ENCODE measurements around the gene CCDC3.

GRCh38 chr10:12962556-12962955 lies 39.0 kb downstream of the CCDC3 start:
- TF ChIP-seq, protein P1, sequence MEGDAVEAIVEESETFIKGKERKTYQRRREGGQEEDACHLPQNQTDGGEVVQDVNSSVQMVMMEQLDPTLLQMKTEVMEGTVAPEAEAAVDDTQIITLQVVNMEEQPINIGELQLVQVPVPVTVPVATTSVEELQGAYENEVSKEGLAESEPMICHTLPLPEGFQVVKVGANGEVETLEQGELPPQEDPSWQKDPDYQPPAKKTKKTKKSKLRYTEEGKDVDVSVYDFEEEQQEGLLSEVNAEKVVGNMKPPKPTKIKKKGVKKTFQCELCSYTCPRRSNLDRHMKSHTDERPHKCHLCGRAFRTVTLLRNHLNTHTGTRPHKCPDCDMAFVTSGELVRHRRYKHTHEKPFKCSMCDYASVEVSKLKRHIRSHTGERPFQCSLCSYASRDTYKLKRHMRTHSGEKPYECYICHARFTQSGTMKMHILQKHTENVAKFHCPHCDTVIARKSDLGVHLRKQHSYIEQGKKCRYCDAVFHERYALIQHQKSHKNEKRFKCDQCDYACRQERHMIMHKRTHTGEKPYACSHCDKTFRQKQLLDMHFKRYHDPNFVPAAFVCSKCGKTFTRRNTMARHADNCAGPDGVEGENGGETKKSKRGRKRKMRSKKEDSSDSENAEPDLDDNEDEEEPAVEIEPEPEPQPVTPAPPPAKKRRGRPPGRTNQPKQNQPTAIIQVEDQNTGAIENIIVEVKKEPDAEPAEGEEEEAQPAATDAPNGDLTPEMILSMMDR (IDR thresholded peaks at IDR 0.05; ENCODE audit: low read length) = no peak
- no peak for TF ChIP-seq EZH2phosphoT487 (IDR thresholded peaks at IDR 0.05; ENCODE audit: low read length)
